ENCODE results near the gene TMEM100.

GRCh38 chr17:55693254-55694216, 29.1 kb downstream of the TMEM100 start:
- TF ChIP-seq, protein P1, sequence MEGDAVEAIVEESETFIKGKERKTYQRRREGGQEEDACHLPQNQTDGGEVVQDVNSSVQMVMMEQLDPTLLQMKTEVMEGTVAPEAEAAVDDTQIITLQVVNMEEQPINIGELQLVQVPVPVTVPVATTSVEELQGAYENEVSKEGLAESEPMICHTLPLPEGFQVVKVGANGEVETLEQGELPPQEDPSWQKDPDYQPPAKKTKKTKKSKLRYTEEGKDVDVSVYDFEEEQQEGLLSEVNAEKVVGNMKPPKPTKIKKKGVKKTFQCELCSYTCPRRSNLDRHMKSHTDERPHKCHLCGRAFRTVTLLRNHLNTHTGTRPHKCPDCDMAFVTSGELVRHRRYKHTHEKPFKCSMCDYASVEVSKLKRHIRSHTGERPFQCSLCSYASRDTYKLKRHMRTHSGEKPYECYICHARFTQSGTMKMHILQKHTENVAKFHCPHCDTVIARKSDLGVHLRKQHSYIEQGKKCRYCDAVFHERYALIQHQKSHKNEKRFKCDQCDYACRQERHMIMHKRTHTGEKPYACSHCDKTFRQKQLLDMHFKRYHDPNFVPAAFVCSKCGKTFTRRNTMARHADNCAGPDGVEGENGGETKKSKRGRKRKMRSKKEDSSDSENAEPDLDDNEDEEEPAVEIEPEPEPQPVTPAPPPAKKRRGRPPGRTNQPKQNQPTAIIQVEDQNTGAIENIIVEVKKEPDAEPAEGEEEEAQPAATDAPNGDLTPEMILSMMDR (IDR thresholded peaks at IDR 0.05), result no peak
- TF ChIP-seq, protein P2, sequence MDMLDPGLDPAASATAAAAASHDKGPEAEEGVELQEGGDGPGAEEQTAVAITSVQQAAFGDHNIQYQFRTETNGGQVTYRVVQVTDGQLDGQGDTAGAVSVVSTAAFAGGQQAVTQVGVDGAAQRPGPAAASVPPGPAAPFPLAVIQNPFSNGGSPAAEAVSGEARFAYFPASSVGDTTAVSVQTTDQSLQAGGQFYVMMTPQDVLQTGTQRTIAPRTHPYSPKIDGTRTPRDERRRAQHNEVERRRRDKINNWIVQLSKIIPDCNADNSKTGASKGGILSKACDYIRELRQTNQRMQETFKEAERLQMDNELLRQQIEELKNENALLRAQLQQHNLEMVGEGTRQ (IDR thresholded peaks at IDR 0.05; ENCODE audit: borderline replicate concordance, low read depth, low read length), result no peak
- peak; percentile 48 for TF ChIP-seq POLR2AphosphoS5 (IDR thresholded peaks at IDR 0.05; ENCODE audit: low read depth, low read length)
- TF ChIP-seq EZH2phosphoT487 (IDR thresholded peaks at IDR 0.05; ENCODE audit: borderline replicate concordance, low read depth), result no peak
- TF ChIP-seq MAX (IDR thresholded peaks at IDR 0.05; ENCODE audit: low read depth), result no peak
- TF ChIP-seq JUND (IDR thresholded peaks at IDR 0.05), result no peak
- TF ChIP-seq FOSL2 (IDR thresholded peaks at IDR 0.05; ENCODE audit: borderline replicate concordance, low read depth), result no peak
- TF ChIP-seq EP300 (IDR thresholded peaks at IDR 0.05; ENCODE audit: borderline replicate concordance in 1 of 2, low read depth in 1 of 2, low read length in 1 of 2), result peak in 1 of 2 experiments; percentile 98; a peak in 2 of 4 replicates

All from SK-N-SH (cell line).